MM.1S (cell line): ENCODE results near the gene AKR7A2.

Experiments used
- DNase-seq: peaks from one replicate; pipeline ENCODE4 v3.0.0-alpha.2; 2015
- H2AFZ ChIP-seq: fragments of 300-600 bp; sonication (generic); 2 replicates; pipeline ENCODE4 v1.6.0; 2016; ENCODE audit warnings: antibody characterized with exemption, low read length
- H3F3A ChIP-seq: fragments of 300-600 bp; sonication (generic); 2 replicates; pipeline ENCODE4 v1.6.1; 2016; ENCODE audit warnings: mild to moderate bottlenecking, antibody characterized with exemption, low read length, moderate library complexity, mixed read lengths; ENCODE audit not compliant: insufficient read depth
- H3K27ac ChIP-seq: fragments of 300-600 bp; sonication (generic); 2 replicates; pipeline ENCODE4 v1.5.1; 2016; ENCODE audit warnings: mild to moderate bottlenecking, low read length
- H3K27me3 ChIP-seq: fragments of 300-600 bp; sonication (generic); replicated peaks from 2 replicates; pipeline ENCODE4 v1.6.0; 2016; ENCODE audit warnings: low read length; ENCODE audit not compliant: insufficient read depth
- H3K36me3 ChIP-seq: fragments of 300-600 bp; sonication (generic); replicated peaks from 2 replicates; pipeline ENCODE4 v1.6.1; 2016; ENCODE audit warnings: mild to moderate bottlenecking, low read length, mixed read lengths; ENCODE audit not compliant: insufficient read depth
- H3K4me1 ChIP-seq: fragments of 300-600 bp; sonication (generic); 2 replicates; pipeline ENCODE4 v1.6.1; 2016; ENCODE audit warnings: low read length, mixed read lengths
- H3K4me2 ChIP-seq: fragments of 300-600 bp; sonication (generic); 2 replicates; pipeline ENCODE4 v1.6.0; 2016; ENCODE audit warnings: low read depth, low read length
- H3K4me3 ChIP-seq: fragments of 300-600 bp; sonication (generic); 2 replicates; pipeline ENCODE4 v1.5.1; 2016; ENCODE audit warnings: low read length, mixed read lengths
- H3K79me2 ChIP-seq: fragments of 300-600 bp; sonication (generic); 2 replicates; pipeline ENCODE4 v1.6.1; 2016; ENCODE audit warnings: mixed run types, low read length, mixed read lengths
- H3K9ac ChIP-seq: fragments of 300-600 bp; sonication (generic); 2 replicates; pipeline ENCODE4 v1.6.1; 2016; ENCODE audit warnings: low read length, mixed read lengths
- H3K9me2 ChIP-seq: fragments of 300-600 bp; sonication (generic); replicated peaks from 2 replicates; pipeline ENCODE4 v1.6.1; 2016; ENCODE audit warnings: mild to moderate bottlenecking, low read length, mixed read lengths; ENCODE audit not compliant: insufficient read depth
- H3K9me3 ChIP-seq: fragments of 300-600 bp; sonication (generic); replicated peaks from 2 replicates; pipeline ENCODE4 v1.6.1; 2016; ENCODE audit warnings: mild to moderate bottlenecking, low read length, mixed read lengths; ENCODE audit not compliant: insufficient read depth
- H4K20me1 ChIP-seq: fragments of 300-600 bp; sonication (generic); 2 replicates; pipeline ENCODE4 v1.6.1; 2016; ENCODE audit warnings: mild to moderate bottlenecking, low read length, moderate library complexity, mixed read lengths; ENCODE audit not compliant: insufficient read depth
- EZH2 ChIP-seq: fragments of 300-600 bp; sonication (generic); optimal IDR thresholded peaks from 2 replicates; pipeline ENCODE3; 2017; ENCODE audit warnings: low read depth, mild to moderate bottlenecking, antibody characterized with exemption, low read length, mixed read lengths
- EZH2phosphoT487 ChIP-seq: fragments of 300-600 bp; sonication (generic); IDR thresholded peaks from 2 replicates; pipeline ENCODE4 v1.6.1; 2018; ENCODE audit warnings: antibody characterized with exemption, low read length
- TF ChIP-seq, protein P1 (sequence below): fragments of 300-600 bp; sonication (generic); IDR thresholded peaks from 2 replicates; pipeline ENCODE4 v1.5.1; 2016; ENCODE audit warnings: antibody characterized with exemption, low read length, mixed read lengths

AKR7A2 gene

DNA sequence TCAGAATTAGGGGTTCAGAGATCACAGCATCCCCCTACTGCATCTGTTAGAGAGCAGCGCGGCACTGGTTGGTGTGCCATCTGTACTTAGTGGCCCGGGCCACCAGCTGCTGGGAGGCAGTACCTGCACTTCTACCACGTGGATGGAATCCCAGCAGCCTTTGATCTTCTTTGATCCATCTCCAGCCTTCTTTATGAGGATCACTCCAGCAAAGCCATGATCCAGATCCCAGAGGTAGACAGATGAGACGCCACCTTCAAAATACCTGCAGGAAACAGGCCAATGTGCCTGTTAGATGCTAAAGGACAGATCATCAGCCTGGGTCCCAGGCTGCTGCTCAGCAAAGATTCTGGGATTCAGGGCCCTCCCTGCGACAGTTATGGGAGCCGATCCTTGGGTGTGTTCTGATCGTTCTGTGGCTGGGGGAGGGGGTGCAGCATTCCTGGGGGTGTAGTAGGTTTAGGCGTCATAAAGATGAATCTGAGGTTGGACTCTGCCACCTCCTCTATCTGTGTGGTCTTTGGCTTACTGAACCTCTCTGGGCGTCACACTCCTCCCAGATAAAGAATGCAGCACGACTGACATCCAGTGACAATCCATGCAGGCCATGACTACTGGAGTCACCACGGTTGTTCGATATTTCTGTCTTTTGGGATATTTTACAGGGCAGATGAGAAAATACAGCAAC, 45.5 kb upstream of the AKR7A2 start:
- Histone ChIP-seq H3F3A (no peaks in the 10 kb centered on the region), H3K4me1 (no peaks in the 10 kb centered on the region), H3K9ac (no peak overlapping the region), H2AFZ (no peak overlapping the region), H3K9me2 (no peaks in the 10 kb centered on the region), H3K79me2 (peaks cover 13% of the 10 kb centered on the region), H3K27ac (no peak overlapping the region), H3K4me3 (no peak overlapping the region), H3K27me3 (no peaks in the 10 kb centered on the region), H3K36me3 (0 out of 2 replicates have a peak, but pooled peaks cover 4% of the 10 kb centered on the region), H3K9me3 (no peaks in the 10 kb centered on the region), H4K20me1 (no peaks in the 10 kb centered on the region; the same call in 1 of the 2 replicates), H3K4me2 (no peak overlapping the region)
- no peak for TF ChIP-seq EZH2phosphoT487
- DNase-seq: no peak

DNA sequence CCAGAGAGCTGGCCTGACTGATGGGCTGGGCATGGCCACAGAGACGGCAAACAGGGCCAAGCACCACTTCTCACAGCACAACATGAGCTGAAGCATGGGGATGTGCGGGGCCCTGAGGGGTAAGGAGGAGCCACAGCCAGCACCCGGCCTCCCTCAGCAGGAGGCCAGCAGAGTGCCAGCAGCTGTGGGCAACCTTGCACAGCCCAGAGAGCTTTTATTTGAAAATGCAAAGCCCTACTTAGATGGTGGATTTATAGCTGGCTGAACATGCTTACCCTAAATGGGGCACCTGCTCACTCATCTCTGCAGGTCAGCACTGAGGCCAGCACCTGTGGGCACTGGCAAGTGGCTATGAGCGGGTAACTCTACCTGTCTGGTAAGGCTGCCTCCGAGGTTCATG, 44.3 kb upstream of the AKR7A2 start:
- no peak overlapping the region for H3K9ac ChIP-seq
- H3K4me1 ChIP-seq: no peaks in the 10 kb centered on the region
- H3K36me3 ChIP-seq: 0 out of 2 replicates have a peak, but pooled peaks cover 4% of the 10 kb centered on the region
- H3K4me2 ChIP-seq: no peak overlapping the region
- H3K9me3 ChIP-seq: no peaks in the 10 kb centered on the region
- TF ChIP-seq, protein P1, sequence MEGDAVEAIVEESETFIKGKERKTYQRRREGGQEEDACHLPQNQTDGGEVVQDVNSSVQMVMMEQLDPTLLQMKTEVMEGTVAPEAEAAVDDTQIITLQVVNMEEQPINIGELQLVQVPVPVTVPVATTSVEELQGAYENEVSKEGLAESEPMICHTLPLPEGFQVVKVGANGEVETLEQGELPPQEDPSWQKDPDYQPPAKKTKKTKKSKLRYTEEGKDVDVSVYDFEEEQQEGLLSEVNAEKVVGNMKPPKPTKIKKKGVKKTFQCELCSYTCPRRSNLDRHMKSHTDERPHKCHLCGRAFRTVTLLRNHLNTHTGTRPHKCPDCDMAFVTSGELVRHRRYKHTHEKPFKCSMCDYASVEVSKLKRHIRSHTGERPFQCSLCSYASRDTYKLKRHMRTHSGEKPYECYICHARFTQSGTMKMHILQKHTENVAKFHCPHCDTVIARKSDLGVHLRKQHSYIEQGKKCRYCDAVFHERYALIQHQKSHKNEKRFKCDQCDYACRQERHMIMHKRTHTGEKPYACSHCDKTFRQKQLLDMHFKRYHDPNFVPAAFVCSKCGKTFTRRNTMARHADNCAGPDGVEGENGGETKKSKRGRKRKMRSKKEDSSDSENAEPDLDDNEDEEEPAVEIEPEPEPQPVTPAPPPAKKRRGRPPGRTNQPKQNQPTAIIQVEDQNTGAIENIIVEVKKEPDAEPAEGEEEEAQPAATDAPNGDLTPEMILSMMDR: no peak
- TF ChIP-seq EZH2: no peak
- TF ChIP-seq EZH2phosphoT487: no peak
- H3K27me3 ChIP-seq: no peaks in the 10 kb centered on the region
- no peak overlapping the region for H2AFZ ChIP-seq
- DNase-seq: no peak
- no peak overlapping the region for H3K27ac ChIP-seq
- H3K4me3 ChIP-seq: no peak overlapping the region
- no peaks in the 10 kb centered on the region for H3K9me2 ChIP-seq
- H3F3A ChIP-seq: no peaks in the 10 kb centered on the region
- peaks cover 12% of the 10 kb centered on the region for H3K79me2 ChIP-seq
- no peaks in the 10 kb centered on the region; the same call in 1 of the 2 replicates for H4K20me1 ChIP-seq

GRCh38 chr1:19354531-19354981, 42.6 kb upstream of the AKR7A2 start:
- Histone ChIP-seq H3K4me3 (no peak overlapping the region), H4K20me1 (no peaks in the 10 kb centered on the region; the same call in 1 of the 2 replicates), H3K36me3 (0 out of 2 replicates have a peak, but pooled peaks cover 4% of the 10 kb centered on the region), H3K27ac (no peak overlapping the region), H3K9me2 (no peaks in the 10 kb centered on the region), H3K79me2 (peaks cover 4% of the 10 kb centered on the region; the same call in 1 of the 2 replicates), H3K27me3 (no peaks in the 10 kb centered on the region), H3K9me3 (no peaks in the 10 kb centered on the region), H3F3A (no peaks in the 10 kb centered on the region), H3K9ac (no peak overlapping the region), H3K4me1 (no peaks in the 10 kb centered on the region), H2AFZ (no peak overlapping the region), H3K4me2 (no peak overlapping the region)
- TF ChIP-seq, protein P1: no peak
- TF ChIP-seq EZH2phosphoT487: no peak
- TF ChIP-seq EZH2: no peak
- DNase-seq: no peak

DNA sequence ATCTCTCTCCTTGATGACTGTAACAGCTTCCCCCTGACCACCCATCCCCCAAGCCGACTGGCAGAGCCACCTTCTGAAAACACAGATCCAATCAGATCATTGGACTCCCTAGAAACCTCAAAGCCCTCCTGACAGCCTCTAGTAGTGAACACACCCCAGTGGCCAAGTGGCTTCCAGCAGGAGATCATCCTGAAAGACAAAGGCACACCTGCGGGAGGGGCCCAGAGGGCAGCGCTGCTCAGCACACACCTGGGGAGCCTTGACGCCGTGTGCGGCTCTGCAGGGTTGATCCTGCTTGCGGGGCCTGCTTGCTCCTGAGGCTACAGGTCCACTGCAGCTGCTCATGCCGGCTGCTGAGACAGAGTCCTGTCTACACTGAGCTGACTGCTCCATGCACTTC, 41.7 kb upstream of the AKR7A2 start:
- Histone ChIP-seq H3K36me3 (0 out of 2 replicates have a peak, but pooled peaks cover 4% of the 10 kb centered on the region), H3K4me1 (no peaks in the 10 kb centered on the region), H2AFZ (no peak overlapping the region), H3K4me3 (no peak overlapping the region), H3K27ac (no peak overlapping the region), H3K4me2 (no peak overlapping the region), H3K9me3 (no peaks in the 10 kb centered on the region), H3K27me3 (no peaks in the 10 kb centered on the region), H4K20me1 (no peaks in the 10 kb centered on the region), H3F3A (no peaks in the 10 kb centered on the region), H3K9me2 (no peaks in the 10 kb centered on the region), H3K9ac (no peak overlapping the region), H3K79me2 (0 out of 2 replicates have a peak, but pooled peaks cover 1% of the 10 kb centered on the region)
- no peak for DNase-seq
- TF ChIP-seq EZH2phosphoT487 (no peak), EZH2 (no peak)
- TF ChIP-seq, protein P1: no peak
